Tibial nerve (tissue), 3 donors: ENCODE measurements around the gene RPS19BP1.

Experiments
- POLR2A ChIP-seq, 2 donors: fragments of 450-650 bp; IDR thresholded peaks; one replicate each; pipeline ENCODE4 v1.6.1; 2017; ENCODE audit warnings: antibody characterized with exemption in 2 of 2, mild to moderate bottlenecking in 2 of 2, moderate library complexity in 2 of 2
- TF ChIP-seq, protein P1 (sequence below), 5 experiments: fragments of 200-600 bp in 3 of 5; fragments of 450-650 bp in 2 of 5; sonication (generic) in 3 of 5; IDR thresholded peaks; one replicate each; pipeline ENCODE4 v1.5.1; 2016 to 2019; ENCODE audit warnings: antibody characterized with exemption in 5 of 5, mild to moderate bottlenecking in 3 of 5, moderate library complexity in 2 of 5

DNA sequence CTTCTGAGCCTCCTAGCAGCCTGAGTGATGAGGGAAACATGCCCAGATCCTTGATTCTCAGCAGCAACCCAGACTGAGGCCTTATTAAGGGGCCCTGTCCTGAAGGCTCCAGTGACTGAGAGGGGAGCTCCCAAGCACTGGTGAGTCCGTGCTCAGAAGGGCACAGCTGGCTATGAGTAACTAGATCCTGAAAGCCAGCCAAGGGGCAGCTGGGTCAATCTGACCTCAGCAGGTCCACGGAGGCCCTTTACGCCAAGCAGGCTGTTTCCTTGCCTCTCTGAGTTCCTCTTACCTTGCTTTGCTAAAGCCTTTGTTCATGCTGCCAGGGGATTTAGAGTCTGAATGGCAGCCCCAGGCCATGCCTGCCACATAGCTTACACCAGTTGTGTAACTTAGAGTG, 49.8 kb downstream of the RPS19BP1 start:
- TF ChIP-seq, protein P1, sequence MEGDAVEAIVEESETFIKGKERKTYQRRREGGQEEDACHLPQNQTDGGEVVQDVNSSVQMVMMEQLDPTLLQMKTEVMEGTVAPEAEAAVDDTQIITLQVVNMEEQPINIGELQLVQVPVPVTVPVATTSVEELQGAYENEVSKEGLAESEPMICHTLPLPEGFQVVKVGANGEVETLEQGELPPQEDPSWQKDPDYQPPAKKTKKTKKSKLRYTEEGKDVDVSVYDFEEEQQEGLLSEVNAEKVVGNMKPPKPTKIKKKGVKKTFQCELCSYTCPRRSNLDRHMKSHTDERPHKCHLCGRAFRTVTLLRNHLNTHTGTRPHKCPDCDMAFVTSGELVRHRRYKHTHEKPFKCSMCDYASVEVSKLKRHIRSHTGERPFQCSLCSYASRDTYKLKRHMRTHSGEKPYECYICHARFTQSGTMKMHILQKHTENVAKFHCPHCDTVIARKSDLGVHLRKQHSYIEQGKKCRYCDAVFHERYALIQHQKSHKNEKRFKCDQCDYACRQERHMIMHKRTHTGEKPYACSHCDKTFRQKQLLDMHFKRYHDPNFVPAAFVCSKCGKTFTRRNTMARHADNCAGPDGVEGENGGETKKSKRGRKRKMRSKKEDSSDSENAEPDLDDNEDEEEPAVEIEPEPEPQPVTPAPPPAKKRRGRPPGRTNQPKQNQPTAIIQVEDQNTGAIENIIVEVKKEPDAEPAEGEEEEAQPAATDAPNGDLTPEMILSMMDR (IDR thresholded peaks at IDR 0.05): no peak
- TF ChIP-seq POLR2A (IDR thresholded peaks at IDR 0.05): no peak
